ENCODE data around the gene SND1.

The SND1 gene

DNA sequence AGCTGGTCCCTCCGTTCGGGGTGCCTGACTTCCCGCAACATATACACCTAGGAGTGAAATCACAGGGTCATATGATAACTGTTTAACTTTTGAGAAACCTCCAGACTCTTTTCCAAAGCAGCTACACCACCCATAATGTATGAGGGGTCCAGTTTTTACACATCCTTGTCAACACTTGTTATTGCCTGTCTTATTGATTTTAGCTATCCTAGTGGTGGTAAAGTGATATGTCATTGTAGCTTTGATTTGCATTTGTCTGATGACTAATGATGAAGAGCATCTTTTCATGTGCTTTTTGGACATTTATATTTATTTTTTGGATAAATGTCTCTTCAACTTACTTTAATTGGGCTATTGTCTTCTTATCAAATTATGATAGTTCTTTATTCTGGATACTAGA, 29.0 kb downstream of the SND1 start:
- in situ Hi-C loops (cut with HindIII; ENCODE audit: low sequenced_read_pairs): no loop called here
- no peak overlapping the region for H3K4me3 ChIP-seq (ENCODE audit: low read depth, low read length)
- no peak for DNase-seq (ENCODE audit: low read depth)
- TF ChIP-seq, protein P1, sequence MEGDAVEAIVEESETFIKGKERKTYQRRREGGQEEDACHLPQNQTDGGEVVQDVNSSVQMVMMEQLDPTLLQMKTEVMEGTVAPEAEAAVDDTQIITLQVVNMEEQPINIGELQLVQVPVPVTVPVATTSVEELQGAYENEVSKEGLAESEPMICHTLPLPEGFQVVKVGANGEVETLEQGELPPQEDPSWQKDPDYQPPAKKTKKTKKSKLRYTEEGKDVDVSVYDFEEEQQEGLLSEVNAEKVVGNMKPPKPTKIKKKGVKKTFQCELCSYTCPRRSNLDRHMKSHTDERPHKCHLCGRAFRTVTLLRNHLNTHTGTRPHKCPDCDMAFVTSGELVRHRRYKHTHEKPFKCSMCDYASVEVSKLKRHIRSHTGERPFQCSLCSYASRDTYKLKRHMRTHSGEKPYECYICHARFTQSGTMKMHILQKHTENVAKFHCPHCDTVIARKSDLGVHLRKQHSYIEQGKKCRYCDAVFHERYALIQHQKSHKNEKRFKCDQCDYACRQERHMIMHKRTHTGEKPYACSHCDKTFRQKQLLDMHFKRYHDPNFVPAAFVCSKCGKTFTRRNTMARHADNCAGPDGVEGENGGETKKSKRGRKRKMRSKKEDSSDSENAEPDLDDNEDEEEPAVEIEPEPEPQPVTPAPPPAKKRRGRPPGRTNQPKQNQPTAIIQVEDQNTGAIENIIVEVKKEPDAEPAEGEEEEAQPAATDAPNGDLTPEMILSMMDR (IDR thresholded peaks at IDR 0.05; ENCODE audit: low read depth, low read length, missing control alignments): no peak

DNA sequence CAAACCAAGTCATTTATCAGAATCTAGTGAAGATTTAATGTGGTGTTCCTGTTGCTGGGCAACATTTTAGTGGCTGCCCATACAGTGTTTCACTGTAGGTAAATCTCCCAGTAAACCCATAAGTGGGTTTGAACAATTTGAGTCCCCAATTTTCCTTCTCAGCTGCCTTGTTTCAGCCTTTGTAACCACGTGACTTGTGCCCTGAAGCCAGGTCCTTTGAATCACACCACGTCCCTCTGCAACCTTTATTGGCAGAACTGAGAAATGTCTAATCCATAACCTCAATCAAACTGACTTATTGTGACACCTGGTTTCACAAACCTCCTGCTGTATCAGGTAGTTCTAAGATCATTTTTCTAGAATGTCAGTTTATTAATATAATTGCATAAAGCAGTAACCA, 30.1 kb downstream of the SND1 start:
- no peak overlapping the region for H3K4me3 ChIP-seq (ENCODE audit: low read depth, low read length)
- DNase-seq (ENCODE audit: low read depth): no peak
- in situ Hi-C loops (cut with HindIII; ENCODE audit: low sequenced_read_pairs): no loop called here
- TF ChIP-seq, protein P1 (IDR thresholded peaks at IDR 0.05; ENCODE audit: low read depth, low read length, missing control alignments): no peak

DNA sequence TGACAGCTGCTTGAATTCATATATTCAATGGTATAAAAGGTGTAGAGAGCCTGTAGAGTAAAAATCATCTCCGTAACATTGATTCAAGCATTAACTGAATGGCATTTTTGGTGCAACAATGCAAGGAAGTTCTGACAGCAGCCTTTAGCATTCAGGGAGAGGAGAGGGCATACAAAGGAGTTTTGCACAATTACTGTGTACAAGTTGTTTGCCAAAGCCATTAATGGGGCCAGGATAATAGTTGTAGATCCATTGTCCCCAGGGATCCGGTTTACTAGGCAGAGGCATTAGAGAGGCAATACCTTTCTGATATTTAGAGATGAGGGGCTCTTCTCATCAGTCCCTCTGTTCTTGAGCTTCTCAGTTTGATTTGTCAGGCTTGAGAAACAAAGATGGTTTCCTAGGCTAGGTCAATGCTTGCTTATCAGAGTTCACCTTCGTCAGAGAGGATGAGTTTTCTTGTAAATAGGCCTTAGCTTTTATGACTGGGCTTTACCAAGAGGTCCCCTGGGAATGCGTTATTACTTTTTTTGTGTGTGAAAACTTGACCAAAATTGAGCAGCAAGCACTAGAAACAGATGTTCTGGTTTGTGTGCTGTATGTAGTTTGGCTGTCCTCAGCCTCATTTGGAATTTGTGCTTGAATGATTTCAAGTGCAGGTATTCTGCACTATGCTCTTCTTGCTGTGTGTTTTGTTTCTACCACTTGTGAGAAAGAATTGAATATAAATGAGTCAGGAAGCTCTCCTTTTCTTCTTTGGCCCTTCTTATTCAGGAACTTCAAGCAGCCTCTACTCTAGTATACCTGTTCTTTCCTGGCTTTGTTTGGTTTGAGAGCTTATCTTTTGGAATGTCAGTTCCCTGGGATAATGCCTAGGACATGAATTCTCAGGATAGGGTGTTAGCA, 32.0 kb downstream of the SND1 start:
- in situ Hi-C loops (cut with HindIII; ENCODE audit: low sequenced_read_pairs): no loop called here
- no peak for DNase-seq (ENCODE audit: low read depth)
- TF ChIP-seq, protein P1 (IDR thresholded peaks at IDR 0.05; ENCODE audit: low read depth, low read length, missing control alignments): no peak
- H3K4me3 ChIP-seq (ENCODE audit: low read depth, low read length): no peak overlapping the region

DNA sequence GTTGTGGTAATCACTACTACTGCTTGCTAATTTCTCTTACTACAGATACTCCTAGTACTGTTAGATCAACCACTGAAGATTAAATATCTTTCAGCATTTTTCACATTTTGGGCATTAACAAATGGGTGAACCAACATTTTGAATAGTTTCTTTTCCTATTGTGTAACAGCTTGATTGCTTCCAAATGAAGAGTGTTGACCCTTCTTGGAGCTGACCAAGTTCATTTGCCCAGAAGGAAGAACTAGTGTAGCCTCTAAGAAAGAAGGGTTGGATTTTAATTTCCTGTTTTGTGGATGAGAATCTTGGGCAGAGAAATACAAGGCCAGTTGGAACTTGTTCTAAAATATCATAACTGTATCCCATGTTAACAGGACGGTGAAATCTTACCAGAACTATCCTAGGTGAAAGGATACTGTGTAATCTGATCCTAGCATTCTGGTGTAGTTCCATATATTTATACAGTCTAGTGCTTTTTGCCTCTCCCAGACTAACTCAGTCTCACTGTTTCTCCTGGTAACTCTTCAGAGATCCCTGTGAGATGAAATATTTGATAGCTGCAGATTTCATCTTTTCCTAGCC, 37.3 kb downstream of the SND1 start:
- DNase-seq (ENCODE audit: low read depth): no peak
- in situ Hi-C loops (cut with HindIII; ENCODE audit: low sequenced_read_pairs): no loop called here
- TF ChIP-seq, protein P1 (IDR thresholded peaks at IDR 0.05; ENCODE audit: low read depth, low read length, missing control alignments): no peak
- H3K4me3 ChIP-seq (ENCODE audit: low read depth, low read length): no peak overlapping the region

DNA sequence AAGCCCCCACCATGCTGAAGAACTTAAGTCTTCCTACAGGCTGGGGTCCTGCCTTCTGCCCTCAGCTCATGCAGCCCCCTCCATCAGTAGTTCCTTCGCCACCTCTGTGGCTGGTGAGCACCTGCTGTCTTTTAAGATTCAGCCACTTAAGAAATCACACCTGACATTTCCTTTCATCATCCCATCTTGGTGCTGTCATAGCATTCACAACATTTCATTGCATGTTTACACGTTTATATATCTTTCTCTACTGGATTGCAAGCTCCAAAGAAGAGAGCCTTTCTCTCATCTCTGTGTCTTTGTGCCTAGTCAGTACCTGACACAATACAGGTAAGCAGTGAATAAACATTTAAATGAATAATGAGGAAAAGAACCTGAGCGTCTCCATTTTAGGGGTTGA, 38.3 kb downstream of the SND1 start:
- in situ Hi-C loops (cut with HindIII; ENCODE audit: low sequenced_read_pairs): no loop called here
- TF ChIP-seq, protein P1 (IDR thresholded peaks at IDR 0.05; ENCODE audit: low read depth, low read length, missing control alignments): no peak
- DNase-seq (ENCODE audit: low read depth): no peak
- no peak overlapping the region for H3K4me3 ChIP-seq (ENCODE audit: low read depth, low read length)

DNA sequence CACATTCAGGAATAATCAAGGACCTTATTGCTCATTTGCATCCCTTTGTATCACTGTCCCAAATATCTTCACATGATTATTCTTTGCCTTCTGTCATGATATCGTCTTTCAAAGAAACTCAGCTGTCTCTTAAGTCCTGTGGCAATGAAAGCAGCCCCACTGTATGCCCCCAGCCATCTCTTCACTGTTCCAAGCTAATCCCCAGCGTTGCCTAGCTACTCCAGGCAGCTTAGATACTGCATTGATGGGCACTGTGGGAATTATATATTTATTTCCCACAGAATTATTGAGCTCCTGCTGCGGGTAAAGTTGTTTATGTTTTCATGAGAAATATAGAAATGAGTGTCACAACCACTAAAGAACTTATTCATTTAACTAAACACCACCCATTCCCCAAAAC, 38.8 kb downstream of the SND1 start:
- TF ChIP-seq, protein P1 (IDR thresholded peaks at IDR 0.05; ENCODE audit: low read depth, low read length, missing control alignments): no peak
- in situ Hi-C loops (cut with HindIII; ENCODE audit: low sequenced_read_pairs): no loop called here
- no peak for DNase-seq (ENCODE audit: low read depth)

More for the DNA sequence above, 38.8 kb downstream of the SND1 start:
- H3K4me3 ChIP-seq (ENCODE audit: low read depth, low read length): no peak overlapping the region

Data from astrocyte of the cerebellum (primary cell).